Parathyroid adenoma (tissue), 2 donors: ENCODE measurements around the gene SAMD4A.

ENCODE experiments used
- H2AFZ ChIP-seq: fragments of 300-600 bp; sonication (generic); one replicate; pipeline ENCODE4 v1.7.0; 2017; ENCODE audit warnings: antibody characterized with exemption, mild to moderate bottlenecking
- H3K27ac ChIP-seq: fragments of 300-600 bp; sonication (generic); one replicate; pipeline ENCODE4 v1.7.0; 2017
- H3K27me3 ChIP-seq: fragments of 300-600 bp; sonication (generic); one replicate; pipeline ENCODE4 v1.7.0; 2017; ENCODE audit warnings: low read length; ENCODE audit not compliant: control insufficient read depth, insufficient read depth
- H3K36me3 ChIP-seq: fragments of 300-600 bp; sonication (generic); one replicate; pipeline ENCODE4 v1.7.0; 2017; ENCODE audit warnings: low read length; ENCODE audit not compliant: control insufficient read depth, insufficient read depth
- H3K4me1 ChIP-seq: fragments of 300-600 bp; sonication (generic); one replicate; pipeline ENCODE4 v1.7.0; 2017; ENCODE audit warnings: control low read depth
- H3K4me2 ChIP-seq: fragments of 300-600 bp; sonication (generic); one replicate; pipeline ENCODE4 v1.7.0; 2017; ENCODE audit warnings: low read length
- H3K4me3 ChIP-seq: fragments of 300-600 bp; sonication (generic); one replicate; pipeline ENCODE4 v1.7.0; 2017; ENCODE audit warnings: low read depth, low read length
- H3K79me2 ChIP-seq: fragments of 300-600 bp; sonication (generic); one replicate; pipeline ENCODE4 v1.7.0; 2017; ENCODE audit warnings: control low read depth
- H3K9ac ChIP-seq: fragments of 300-600 bp; sonication (generic); one replicate; pipeline ENCODE4 v1.7.0; 2017; ENCODE audit warnings: mild to moderate bottlenecking
- H3K9me3 ChIP-seq: fragments of 300-600 bp; sonication (generic); one replicate; pipeline ENCODE4 v1.7.0; 2017; ENCODE audit warnings: low read length; ENCODE audit not compliant: control insufficient read depth
- TF ChIP-seq, protein P1 (sequence below): fragments of 300-600 bp; sonication (generic); IDR thresholded peaks from one replicate; pipeline ENCODE4 v1.7.0; 2017; ENCODE audit warnings: antibody characterized with exemption, mild to moderate bottlenecking
- donor health status: primary hyperparathyroidism.

SAMD4A gene

DNA sequence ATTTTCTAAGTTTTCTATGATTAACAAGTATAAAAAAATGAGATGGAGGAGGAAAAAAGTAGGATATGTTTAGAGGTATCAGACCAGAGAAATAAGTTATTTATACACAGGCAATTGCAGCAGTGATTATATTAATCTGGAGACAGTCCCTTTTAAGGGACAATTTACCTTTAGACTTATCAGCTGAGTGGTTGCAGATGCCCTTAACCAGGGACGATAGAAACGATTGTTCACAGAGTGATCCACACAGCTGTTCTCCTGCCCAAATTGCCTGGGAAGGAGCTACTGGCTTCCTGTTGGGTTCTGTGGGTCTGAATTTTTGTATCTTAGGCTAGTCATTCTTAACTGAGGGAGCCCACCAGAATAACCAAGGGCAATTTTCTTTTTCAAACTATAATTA lies 269.3 kb downstream of the SAMD4A start:
- no peaks in the 10 kb centered on the region for H3K27me3 ChIP-seq
- H3K9ac ChIP-seq: no peak overlapping the region
- no peak overlapping the region for H3K4me3 ChIP-seq
- H3K36me3 ChIP-seq: no peaks in the 10 kb centered on the region
- H3K4me1 ChIP-seq: no peaks in the 10 kb centered on the region
- H2AFZ ChIP-seq: no peak overlapping the region
- H3K27ac ChIP-seq: no peak overlapping the region
- no peaks in the 10 kb centered on the region for H3K79me2 ChIP-seq
- TF ChIP-seq, protein P1, sequence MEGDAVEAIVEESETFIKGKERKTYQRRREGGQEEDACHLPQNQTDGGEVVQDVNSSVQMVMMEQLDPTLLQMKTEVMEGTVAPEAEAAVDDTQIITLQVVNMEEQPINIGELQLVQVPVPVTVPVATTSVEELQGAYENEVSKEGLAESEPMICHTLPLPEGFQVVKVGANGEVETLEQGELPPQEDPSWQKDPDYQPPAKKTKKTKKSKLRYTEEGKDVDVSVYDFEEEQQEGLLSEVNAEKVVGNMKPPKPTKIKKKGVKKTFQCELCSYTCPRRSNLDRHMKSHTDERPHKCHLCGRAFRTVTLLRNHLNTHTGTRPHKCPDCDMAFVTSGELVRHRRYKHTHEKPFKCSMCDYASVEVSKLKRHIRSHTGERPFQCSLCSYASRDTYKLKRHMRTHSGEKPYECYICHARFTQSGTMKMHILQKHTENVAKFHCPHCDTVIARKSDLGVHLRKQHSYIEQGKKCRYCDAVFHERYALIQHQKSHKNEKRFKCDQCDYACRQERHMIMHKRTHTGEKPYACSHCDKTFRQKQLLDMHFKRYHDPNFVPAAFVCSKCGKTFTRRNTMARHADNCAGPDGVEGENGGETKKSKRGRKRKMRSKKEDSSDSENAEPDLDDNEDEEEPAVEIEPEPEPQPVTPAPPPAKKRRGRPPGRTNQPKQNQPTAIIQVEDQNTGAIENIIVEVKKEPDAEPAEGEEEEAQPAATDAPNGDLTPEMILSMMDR: no peak
- H3K9me3 ChIP-seq: no peaks in the 10 kb centered on the region
- H3K4me2 ChIP-seq: no peak overlapping the region

DNA sequence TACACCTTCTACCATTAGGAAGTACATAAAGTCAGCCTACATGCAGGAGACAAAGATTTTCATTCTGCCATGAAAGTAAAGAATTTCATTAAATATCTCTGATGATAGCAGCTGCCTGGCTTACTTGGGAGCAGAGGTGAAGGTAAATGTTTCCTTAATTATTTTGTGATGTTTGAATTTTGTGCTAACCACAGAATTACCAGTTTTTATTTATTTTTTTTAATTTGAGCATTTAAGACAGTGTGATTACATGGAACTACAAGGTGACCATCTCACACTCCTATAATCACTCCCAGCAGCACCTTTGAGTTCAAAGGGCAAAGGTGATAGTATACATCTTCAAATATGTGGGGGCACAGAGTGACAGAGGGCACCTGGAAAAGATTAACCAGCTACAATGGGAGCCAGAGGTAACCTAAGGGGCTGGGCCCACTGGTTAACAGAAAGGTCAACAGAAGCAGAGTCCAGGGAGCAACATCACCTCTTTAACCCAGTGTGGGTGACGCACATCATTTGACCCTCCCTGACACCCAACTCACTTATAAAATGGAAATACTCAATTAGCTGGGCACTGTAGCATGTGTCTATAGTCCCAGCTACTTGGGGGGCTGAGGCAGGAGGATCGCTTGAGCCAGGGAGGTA lies 270.7 kb downstream of the SAMD4A start:
- Histone ChIP-seq H2AFZ (no peak overlapping the region), H3K27me3 (no peaks in the 10 kb centered on the region), H3K9me3 (no peaks in the 10 kb centered on the region), H3K4me3 (no peak overlapping the region), H3K36me3 (no peaks in the 10 kb centered on the region), H3K4me2 (no peak overlapping the region), H3K9ac (no peak overlapping the region), H3K79me2 (no peaks in the 10 kb centered on the region), H3K27ac (no peak overlapping the region), H3K4me1 (no peaks in the 10 kb centered on the region)
- TF ChIP-seq, protein P1: no peak

DNA sequence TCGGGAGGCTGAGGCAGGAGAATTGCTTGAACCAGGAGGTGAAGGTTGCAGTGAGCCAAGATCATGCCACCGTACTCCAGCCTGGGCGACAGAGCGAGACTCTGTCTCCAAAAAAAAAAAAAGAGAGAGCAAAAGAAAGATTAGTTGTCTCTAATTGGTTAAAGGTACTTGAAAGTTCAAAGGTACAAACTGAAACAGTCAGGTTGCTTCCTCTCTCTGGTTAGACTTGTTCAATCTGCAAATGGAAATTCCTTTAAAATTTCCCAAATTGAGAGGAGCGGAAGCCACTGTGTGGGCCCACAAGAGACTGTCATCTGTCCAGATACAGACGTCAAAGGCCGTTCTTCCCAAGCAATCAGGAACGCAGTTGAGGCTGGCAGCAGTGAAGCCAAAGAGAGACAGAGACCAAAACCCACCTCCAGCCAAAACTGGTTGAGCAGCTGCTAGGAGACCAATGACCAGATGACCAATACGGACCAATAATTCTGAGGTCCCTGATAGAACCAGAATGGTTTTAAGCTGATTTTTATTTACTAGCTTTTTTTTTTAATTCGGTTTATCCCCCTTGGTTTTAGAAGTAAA lies 272.1 kb downstream of the SAMD4A start:
- Histone ChIP-seq H2AFZ (no peak overlapping the region), H3K27me3 (no peaks in the 10 kb centered on the region), H3K4me2 (no peak overlapping the region), H3K9ac (no peak overlapping the region), H3K4me3 (no peak overlapping the region), H3K4me1 (no peaks in the 10 kb centered on the region), H3K9me3 (no peaks in the 10 kb centered on the region), H3K36me3 (no peaks in the 10 kb centered on the region), H3K27ac (no peak overlapping the region), H3K79me2 (no peaks in the 10 kb centered on the region)
- TF ChIP-seq, protein P1: no peak

DNA sequence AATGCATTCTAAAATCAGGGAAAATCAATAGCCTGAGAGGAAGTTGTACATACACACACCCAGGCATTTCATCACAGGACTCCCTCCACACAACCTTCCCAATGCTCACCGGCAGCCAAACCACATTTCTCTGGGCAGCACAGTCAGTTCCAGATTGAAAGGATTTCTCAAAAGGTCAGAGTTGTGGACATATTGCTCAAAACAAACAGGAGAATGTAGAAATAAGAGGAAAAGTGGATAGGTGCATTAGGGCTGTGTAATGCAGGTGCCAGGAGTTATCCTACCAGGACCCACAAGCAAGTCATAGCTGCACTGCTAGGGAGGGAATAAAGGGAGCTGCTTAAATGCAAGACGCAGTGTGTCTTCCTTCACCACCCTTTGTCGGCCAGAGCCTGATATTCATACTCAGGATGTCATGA lies 272.8 kb downstream of the SAMD4A start:
- Histone ChIP-seq H3K27ac (no peak overlapping the region), H2AFZ (no peak overlapping the region), H3K4me1 (no peaks in the 10 kb centered on the region), H3K4me3 (no peak overlapping the region), H3K36me3 (no peaks in the 10 kb centered on the region), H3K4me2 (no peak overlapping the region), H3K9me3 (no peaks in the 10 kb centered on the region), H3K27me3 (no peaks in the 10 kb centered on the region), H3K79me2 (no peaks in the 10 kb centered on the region), H3K9ac (no peak overlapping the region)
- TF ChIP-seq, protein P1: no peak

DNA sequence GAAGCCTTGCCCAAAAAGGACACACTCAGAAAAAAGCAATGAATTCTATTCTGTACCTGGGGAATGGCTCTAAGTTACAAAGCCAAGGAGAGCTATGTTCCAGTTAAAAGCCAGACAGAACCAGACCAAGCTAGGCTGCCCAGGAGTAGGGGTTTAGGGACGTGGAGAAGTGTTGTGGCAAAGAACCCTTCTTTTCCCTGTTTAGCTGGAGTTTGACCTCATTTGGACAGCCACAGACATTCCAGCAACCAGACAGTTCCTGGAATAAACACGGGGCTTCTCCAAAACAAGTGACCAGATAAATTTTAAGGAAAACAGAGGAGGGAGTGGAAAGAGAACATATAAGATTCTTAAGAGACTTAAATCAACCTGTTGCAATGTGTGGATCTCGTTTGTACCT lies 273.4 kb downstream of the SAMD4A start:
- TF ChIP-seq, protein P1: no peak
- Histone ChIP-seq H3K36me3 (no peaks in the 10 kb centered on the region), H3K9me3 (no peaks in the 10 kb centered on the region), H3K27me3 (no peaks in the 10 kb centered on the region), H3K9ac (no peak overlapping the region), H3K4me2 (no peak overlapping the region), H3K79me2 (no peaks in the 10 kb centered on the region), H3K4me3 (no peak overlapping the region), H2AFZ (no peak overlapping the region), H3K27ac (no peak overlapping the region), H3K4me1 (no peaks in the 10 kb centered on the region)
